ENCODE measurements around the gene SUGP1.

DNA sequence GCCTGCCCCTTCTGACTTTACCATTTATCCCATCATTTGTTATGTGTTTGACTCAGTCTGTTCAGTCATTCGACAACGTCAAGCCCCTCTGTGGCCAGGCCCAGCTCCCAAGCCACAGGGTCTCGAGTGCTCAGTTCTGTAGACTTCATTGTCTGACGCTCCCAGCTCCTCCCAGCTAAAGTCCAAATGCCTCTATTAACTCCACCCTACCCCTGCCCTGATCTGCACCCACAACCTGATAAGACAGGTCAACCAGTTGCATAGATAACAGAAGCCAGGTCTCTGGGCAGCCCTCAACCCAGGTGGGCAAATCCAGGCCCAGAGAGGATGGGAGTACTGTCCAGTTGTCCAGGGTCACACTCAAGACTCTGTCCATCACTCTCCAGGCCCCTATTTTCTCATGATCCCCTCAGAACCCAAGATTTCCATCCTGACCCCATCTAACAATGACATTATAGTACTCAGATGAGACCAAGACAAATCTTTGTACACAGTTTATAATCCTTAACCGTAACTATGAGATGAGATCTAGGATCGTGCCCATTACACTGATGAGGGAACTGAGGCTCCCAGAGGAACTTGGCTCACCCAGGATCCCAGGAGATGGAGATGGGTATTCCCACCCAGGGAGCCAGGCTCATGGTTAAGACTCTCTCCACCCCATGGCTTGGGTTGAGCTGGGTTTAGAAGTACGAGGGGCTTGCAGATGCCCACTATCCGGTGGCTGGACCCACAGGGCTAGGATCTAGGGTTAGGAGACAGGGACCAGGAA, 48.3 kb downstream of the SUGP1 start:
- TF ChIP-seq, protein P1, sequence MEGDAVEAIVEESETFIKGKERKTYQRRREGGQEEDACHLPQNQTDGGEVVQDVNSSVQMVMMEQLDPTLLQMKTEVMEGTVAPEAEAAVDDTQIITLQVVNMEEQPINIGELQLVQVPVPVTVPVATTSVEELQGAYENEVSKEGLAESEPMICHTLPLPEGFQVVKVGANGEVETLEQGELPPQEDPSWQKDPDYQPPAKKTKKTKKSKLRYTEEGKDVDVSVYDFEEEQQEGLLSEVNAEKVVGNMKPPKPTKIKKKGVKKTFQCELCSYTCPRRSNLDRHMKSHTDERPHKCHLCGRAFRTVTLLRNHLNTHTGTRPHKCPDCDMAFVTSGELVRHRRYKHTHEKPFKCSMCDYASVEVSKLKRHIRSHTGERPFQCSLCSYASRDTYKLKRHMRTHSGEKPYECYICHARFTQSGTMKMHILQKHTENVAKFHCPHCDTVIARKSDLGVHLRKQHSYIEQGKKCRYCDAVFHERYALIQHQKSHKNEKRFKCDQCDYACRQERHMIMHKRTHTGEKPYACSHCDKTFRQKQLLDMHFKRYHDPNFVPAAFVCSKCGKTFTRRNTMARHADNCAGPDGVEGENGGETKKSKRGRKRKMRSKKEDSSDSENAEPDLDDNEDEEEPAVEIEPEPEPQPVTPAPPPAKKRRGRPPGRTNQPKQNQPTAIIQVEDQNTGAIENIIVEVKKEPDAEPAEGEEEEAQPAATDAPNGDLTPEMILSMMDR (IDR thresholded peaks at IDR 0.05), result no peak
- no peak for TF ChIP-seq POLR2A (IDR thresholded peaks at IDR 0.05)
